Panc1 (cell line): Measurements from ENCODE around the gene LAMA5.

Experiments
- SIN3A ChIP-seq: IDR thresholded peaks from 2 replicates; pipeline ENCODE4 v1.6.1; 2012; ENCODE audit warnings: low read depth, mild to moderate bottlenecking, low read length, moderate library complexity, borderline replicate concordance; ENCODE audit not compliant: insufficient read depth
- TF ChIP-seq, protein P1 (sequence below): fragments of 450-650 bp; IDR thresholded peaks from 2 replicates; pipeline ENCODE4 v1.5.1; 2017; ENCODE audit warnings: mild to moderate bottlenecking

DNA sequence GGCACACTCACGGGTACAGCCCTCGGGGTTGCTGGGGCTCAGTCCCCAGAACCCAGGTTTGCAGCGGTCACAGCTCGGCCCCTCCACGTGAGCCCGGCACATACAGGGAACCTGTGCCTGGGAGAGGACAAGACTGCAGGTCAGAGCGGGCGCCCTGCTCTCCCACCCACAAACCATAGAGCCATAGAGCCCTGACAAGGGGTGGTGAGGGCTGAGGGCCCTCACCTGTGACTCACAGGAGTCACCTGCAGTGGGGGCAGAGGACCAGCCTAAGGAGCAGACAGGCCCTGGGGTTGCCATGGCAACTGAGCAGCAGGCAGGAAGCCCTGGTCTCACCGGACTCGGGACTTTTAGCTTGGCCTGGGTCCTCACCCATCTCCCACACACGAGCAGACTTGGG is 30.8 kb downstream of the LAMA5 start:
- TF ChIP-seq, protein P1, sequence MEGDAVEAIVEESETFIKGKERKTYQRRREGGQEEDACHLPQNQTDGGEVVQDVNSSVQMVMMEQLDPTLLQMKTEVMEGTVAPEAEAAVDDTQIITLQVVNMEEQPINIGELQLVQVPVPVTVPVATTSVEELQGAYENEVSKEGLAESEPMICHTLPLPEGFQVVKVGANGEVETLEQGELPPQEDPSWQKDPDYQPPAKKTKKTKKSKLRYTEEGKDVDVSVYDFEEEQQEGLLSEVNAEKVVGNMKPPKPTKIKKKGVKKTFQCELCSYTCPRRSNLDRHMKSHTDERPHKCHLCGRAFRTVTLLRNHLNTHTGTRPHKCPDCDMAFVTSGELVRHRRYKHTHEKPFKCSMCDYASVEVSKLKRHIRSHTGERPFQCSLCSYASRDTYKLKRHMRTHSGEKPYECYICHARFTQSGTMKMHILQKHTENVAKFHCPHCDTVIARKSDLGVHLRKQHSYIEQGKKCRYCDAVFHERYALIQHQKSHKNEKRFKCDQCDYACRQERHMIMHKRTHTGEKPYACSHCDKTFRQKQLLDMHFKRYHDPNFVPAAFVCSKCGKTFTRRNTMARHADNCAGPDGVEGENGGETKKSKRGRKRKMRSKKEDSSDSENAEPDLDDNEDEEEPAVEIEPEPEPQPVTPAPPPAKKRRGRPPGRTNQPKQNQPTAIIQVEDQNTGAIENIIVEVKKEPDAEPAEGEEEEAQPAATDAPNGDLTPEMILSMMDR = no peak
- no peak for TF ChIP-seq SIN3A
